GM23338 (cell line): Measurements from ENCODE around the gene SMCO3. TPM values are rescaled to one million over a fixed set of nuclear protein-coding genes. Genes with fewer than 3 reads are reported as not detected.

ENCODE experiments used
- ATAC-seq: fragments of 200-7000 bp; cut with Tn5 transposase; 3 replicates; pipeline ENCODE4 v1.9.1; 2020
- DNase-seq: peaks from one replicate; pipeline ENCODE4 v3.0.0-alpha.2; 2015; ENCODE audit warnings: low spot score
- H2AFZ ChIP-seq: fragments of 200-600 bp; sonication (generic); 2 replicates; pipeline ENCODE4 v1.8.0; 2016; ENCODE audit warnings: antibody characterized with exemption, mild to moderate bottlenecking, moderate library complexity
- H3F3A ChIP-seq: fragments of 200-600 bp; sonication (generic); replicated peaks from 2 replicates; pipeline ENCODE4 v1.8.0; 2017; ENCODE audit warnings: antibody characterized with exemption, mixed run types, low read depth
- H3K27ac ChIP-seq: fragments of 200-600 bp; sonication (generic); 2 replicates; pipeline ENCODE4 v1.6.1; 2016; ENCODE audit warnings: low read depth
- H3K27me3 ChIP-seq: fragments of 200-600 bp; sonication (generic); 2 replicates; pipeline ENCODE4 v1.8.0; 2016; ENCODE audit warnings: mild to moderate bottlenecking, mixed run types, moderate library complexity; ENCODE audit not compliant: insufficient read depth
- H3K36me3 ChIP-seq: fragments of 200-600 bp; sonication (generic); 2 replicates; pipeline ENCODE4 v1.8.0; 2016; ENCODE audit warnings: mild to moderate bottlenecking; ENCODE audit not compliant: insufficient read depth
- H3K4me1 ChIP-seq: fragments of 200-600 bp; sonication (generic); 2 replicates; pipeline ENCODE4 v1.8.0; 2016; ENCODE audit warnings: mild to moderate bottlenecking, moderate library complexity; ENCODE audit not compliant: insufficient read depth
- H3K4me2 ChIP-seq: fragments of 200-600 bp; sonication (generic); 2 replicates; pipeline ENCODE4 v1.7.1; 2017; ENCODE audit warnings: mixed run types
- H3K4me3 ChIP-seq: fragments of 200-600 bp; sonication (generic); 2 replicates; pipeline ENCODE4 v1.6.1; 2016; ENCODE audit warnings: mixed run types
- H3K79me2 ChIP-seq: fragments of 200-600 bp; sonication (generic); replicated peaks from 2 replicates; pipeline ENCODE4 v1.8.0; 2017; ENCODE audit warnings: mild to moderate bottlenecking; ENCODE audit not compliant: insufficient read depth
- H3K9me2 ChIP-seq: fragments of 200-600 bp; sonication (generic); 2 replicates; pipeline ENCODE4 v1.8.0; 2017; ENCODE audit not compliant: insufficient read depth
- H4K20me1 ChIP-seq: fragments of 200-600 bp; sonication (generic); replicated peaks from 2 replicates; pipeline ENCODE4 v1.8.0; 2017; ENCODE audit warnings: mild to moderate bottlenecking; ENCODE audit not compliant: insufficient read depth
- H3K27ac Mint-ChIP-seq: 2 replicates; pipeline ENCODE4 v1.8.0; 2020; ENCODE audit warnings: inconsistent platforms, mild to moderate bottlenecking, moderate library complexity, mixed read lengths
- H3K27me3 Mint-ChIP-seq: 3 replicates; pipeline ENCODE4 v1.8.0; 2022; ENCODE audit warnings: low read depth, mild to moderate bottlenecking, moderate library complexity, mixed read lengths, inconsistent platforms; ENCODE audit not compliant: insufficient read depth, poor library complexity
- H3K36me3 Mint-ChIP-seq: 3 replicates; pipeline ENCODE4 v1.8.0; 2021; ENCODE audit warnings: low read depth, mild to moderate bottlenecking, inconsistent platforms, moderate library complexity, mixed read lengths
- H3K4me1 Mint-ChIP-seq: 3 replicates; pipeline ENCODE4 v1.8.0; 2020; ENCODE audit warnings: mild to moderate bottlenecking, inconsistent platforms, mixed read lengths
- H3K4me3 Mint-ChIP-seq: 3 replicates; pipeline ENCODE4 v1.8.0; 2021; ENCODE audit warnings: moderate library complexity, mild to moderate bottlenecking, inconsistent platforms, mixed read lengths
- H3K9me3 Mint-ChIP-seq: 3 replicates; pipeline ENCODE4 v1.8.0; 2020; ENCODE audit warnings: moderate library complexity, mild to moderate bottlenecking, inconsistent platforms, mixed read lengths
- CREB1 ChIP-seq: fragments of 250-450 bp; sonication (Bioruptor Pico); IDR thresholded peaks from 2 replicates; pipeline ENCODE4 v1.5.0; 2020; ENCODE audit warnings: low read depth, mild to moderate bottlenecking, moderate library complexity
- ETS1 ChIP-seq: IDR thresholded peaks from 2 replicates; pipeline ENCODE4 v1.6.1; 2016; ENCODE audit warnings: antibody characterized with exemption
- EZH2phosphoT487 ChIP-seq: fragments of 200-600 bp; sonication (generic); IDR thresholded peaks from one replicate; pipeline ENCODE4 v1.8.1; 2018; ENCODE audit warnings: antibody characterized with exemption; ENCODE audit not compliant: unreplicated experiment
- JUNB ChIP-seq: IDR thresholded peaks from one replicate; pipeline ENCODE4 v1.6.1; 2016; ENCODE audit warnings: antibody characterized with exemption; ENCODE audit not compliant: unreplicated experiment
- POLR2AphosphoS5 ChIP-seq: IDR thresholded peaks from 2 replicates; pipeline ENCODE4 v1.6.1; 2016; ENCODE audit warnings: antibody characterized with exemption, low read depth
- REST ChIP-seq: IDR thresholded peaks from one replicate; pipeline ENCODE4 v1.6.1; 2018; ENCODE audit warnings: antibody characterized with exemption; ENCODE audit not compliant: unreplicated experiment
- STAT1 ChIP-seq: IDR thresholded peaks from one replicate; pipeline ENCODE4 v1.6.1; 2016; ENCODE audit warnings: antibody characterized with exemption; ENCODE audit not compliant: unreplicated experiment
- ZNF331 ChIP-seq: fragments of 250-450 bp; sonication (Bioruptor Pico); IDR thresholded peaks from 2 replicates; pipeline ENCODE4 v1.5.0; 2020; ENCODE audit warnings: low read depth, mild to moderate bottlenecking, moderate library complexity
- polyA plus RNA-seq: library from polyadenylated mRNA; unstranded; fragments of >200 nt; fragmentation: Nextera tagmentation; extraction: Ambion mirVana; gene quantifications from 2 replicates; pipeline ENCODE4 v1.2.1, GENCODE V29; 2016
- total RNA-seq: library from RNA; depleted of rRNA; stranded (reverse); fragments of >200 nt; shearing (Covaris generic); gene quantifications from 2 replicates; pipeline ENCODE4 v1.2.3, GENCODE V29; 2014
- TF ChIP-seq, protein P1 (sequence below), 2 experiments: fragments of 200-600 bp in 1 of 2; sonication (generic) in 1 of 2; conservative IDR thresholded peaks; 2 replicates each; pipeline versions ENCODE4 v1.5.1 to v1.6.1; 2016 to 2017; ENCODE audit warnings: antibody characterized with exemption in 2 of 2, low read depth in 2 of 2, mild to moderate bottlenecking in 2 of 2, moderate library complexity in 1 of 2

The SMCO3 gene
- total and polyA plus RNA-seq, 2 experiments from 2014 or later = 0.13 TPM; not detected in 1

- TF ChIP-seq REST = no peak
- TF ChIP-seq JUNB = no peak
These were observed 28.4 kb downstream of the SMCO3 start (continued) for GRCh38 chr12:14785568-14785967.

DNA sequence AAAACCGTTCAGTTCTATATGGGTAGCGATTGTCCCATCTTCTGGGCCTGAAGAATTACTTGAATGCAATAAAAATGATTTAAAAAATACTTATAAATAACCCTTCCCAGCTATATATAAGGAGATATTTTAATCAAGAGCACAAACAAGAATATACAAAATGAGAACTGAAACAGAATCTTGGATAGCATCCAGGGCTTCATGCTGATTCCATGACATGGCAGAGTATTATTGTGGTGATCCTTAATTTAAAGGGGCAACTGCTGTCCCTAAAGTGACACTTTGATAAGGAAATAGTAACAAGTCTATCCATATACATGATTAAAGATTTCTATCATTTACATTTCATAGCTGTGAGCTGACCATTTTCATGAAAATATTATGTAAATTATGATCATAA is 29.5 kb downstream of the SMCO3 start:
- Mint-ChIP-seq H3K4me3 (no peak overlapping the region), H3K27me3 (no peaks in the 10 kb centered on the region), H3K27ac (no peak overlapping the region), H3K36me3 (peaks cover 31% of the 10 kb centered on the region), H3K9me3 (no peaks in the 10 kb centered on the region), H3K4me1 (no peaks in the 10 kb centered on the region; the same call in 2 of the 3 replicates)
- no peak for ATAC-seq
- H3F3A ChIP-seq = no peaks in the 10 kb centered on the region
- no peak overlapping the region for H2AFZ ChIP-seq
- H3K79me2 ChIP-seq = no peaks in the 10 kb centered on the region
- DNase-seq = no peak
- peaks cover 30% of the 10 kb centered on the region for H3K36me3 ChIP-seq
- peaks cover 9% of the 10 kb centered on the region; the same call in 1 of the 2 replicates for H4K20me1 ChIP-seq
- no peaks in the 10 kb centered on the region for H3K9me2 ChIP-seq
- no peak overlapping the region for H3K27ac ChIP-seq
- H3K4me2 ChIP-seq = no peak overlapping the region
- no peak overlapping the region for H3K4me3 ChIP-seq
- no peaks in the 10 kb centered on the region for H3K4me1 ChIP-seq
- no peaks in the 10 kb centered on the region for H3K27me3 ChIP-seq
- TF ChIP-seq, protein P1, sequence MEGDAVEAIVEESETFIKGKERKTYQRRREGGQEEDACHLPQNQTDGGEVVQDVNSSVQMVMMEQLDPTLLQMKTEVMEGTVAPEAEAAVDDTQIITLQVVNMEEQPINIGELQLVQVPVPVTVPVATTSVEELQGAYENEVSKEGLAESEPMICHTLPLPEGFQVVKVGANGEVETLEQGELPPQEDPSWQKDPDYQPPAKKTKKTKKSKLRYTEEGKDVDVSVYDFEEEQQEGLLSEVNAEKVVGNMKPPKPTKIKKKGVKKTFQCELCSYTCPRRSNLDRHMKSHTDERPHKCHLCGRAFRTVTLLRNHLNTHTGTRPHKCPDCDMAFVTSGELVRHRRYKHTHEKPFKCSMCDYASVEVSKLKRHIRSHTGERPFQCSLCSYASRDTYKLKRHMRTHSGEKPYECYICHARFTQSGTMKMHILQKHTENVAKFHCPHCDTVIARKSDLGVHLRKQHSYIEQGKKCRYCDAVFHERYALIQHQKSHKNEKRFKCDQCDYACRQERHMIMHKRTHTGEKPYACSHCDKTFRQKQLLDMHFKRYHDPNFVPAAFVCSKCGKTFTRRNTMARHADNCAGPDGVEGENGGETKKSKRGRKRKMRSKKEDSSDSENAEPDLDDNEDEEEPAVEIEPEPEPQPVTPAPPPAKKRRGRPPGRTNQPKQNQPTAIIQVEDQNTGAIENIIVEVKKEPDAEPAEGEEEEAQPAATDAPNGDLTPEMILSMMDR (conservative IDR thresholded peaks at IDR 0.05; ENCODE audit: low read depth in 2 of 2) = no peak
- no peak for TF ChIP-seq POLR2AphosphoS5
- no peak for TF ChIP-seq JUNB
- no peak for TF ChIP-seq EZH2phosphoT487
- no peak for TF ChIP-seq ZNF331 (CRISPR knock-in tag)
- TF ChIP-seq ETS1 = no peak
- no peak for TF ChIP-seq REST
- no peak for TF ChIP-seq STAT1
- TF ChIP-seq CREB1 = no peak
